ACC112 (cell line): ENCODE measurements around the gene GLTP.

Experiments used
- H2AFZ ChIP-seq: fragments of 200-600 bp; sonication (generic); one replicate; pipeline ENCODE4 v1.6.0; 2017; ENCODE audit warnings: antibody characterized with exemption, low read length; ENCODE audit not compliant: unreplicated experiment
- H3K27ac ChIP-seq: fragments of 200-600 bp; sonication (generic); 2 replicates; pipeline ENCODE4 v1.5.1; 2014; ENCODE audit warnings: low read depth, mild to moderate bottlenecking, antibody characterized with exemption, low read length, moderate library complexity
- H3K27me3 ChIP-seq: fragments of 200-600 bp; sonication (generic); 2 replicates; pipeline ENCODE4 v1.6.1; 2014; ENCODE audit warnings: mild to moderate bottlenecking, antibody characterized with exemption, low read length, moderate library complexity, mixed read lengths; ENCODE audit not compliant: insufficient read depth
- H3K36me3 ChIP-seq: fragments of 200-600 bp; sonication (generic); 2 replicates; pipeline ENCODE4 v1.6.1; 2016; ENCODE audit warnings: mild to moderate bottlenecking, antibody characterized with exemption, low read length, moderate library complexity, mixed read lengths; ENCODE audit not compliant: insufficient read depth
- H3K4me1 ChIP-seq: fragments of 200-600 bp; sonication (generic); one replicate; pipeline ENCODE4 v1.6.1; 2016; ENCODE audit warnings: low read length, mixed read lengths; ENCODE audit not compliant: insufficient read depth, unreplicated experiment, control insufficient read depth
- H3K4me3 ChIP-seq: fragments of 200-600 bp; sonication (generic); 2 replicates; pipeline ENCODE4 v1.5.1; 2014; ENCODE audit warnings: mild to moderate bottlenecking, low read depth, low read length
- H3K79me2 ChIP-seq: fragments of 200-600 bp; sonication (generic); one replicate; pipeline ENCODE4 v1.6.0; 2016; ENCODE audit warnings: low read length; ENCODE audit not compliant: control insufficient read depth, unreplicated experiment, insufficient read depth

Gene GLTP

DNA sequence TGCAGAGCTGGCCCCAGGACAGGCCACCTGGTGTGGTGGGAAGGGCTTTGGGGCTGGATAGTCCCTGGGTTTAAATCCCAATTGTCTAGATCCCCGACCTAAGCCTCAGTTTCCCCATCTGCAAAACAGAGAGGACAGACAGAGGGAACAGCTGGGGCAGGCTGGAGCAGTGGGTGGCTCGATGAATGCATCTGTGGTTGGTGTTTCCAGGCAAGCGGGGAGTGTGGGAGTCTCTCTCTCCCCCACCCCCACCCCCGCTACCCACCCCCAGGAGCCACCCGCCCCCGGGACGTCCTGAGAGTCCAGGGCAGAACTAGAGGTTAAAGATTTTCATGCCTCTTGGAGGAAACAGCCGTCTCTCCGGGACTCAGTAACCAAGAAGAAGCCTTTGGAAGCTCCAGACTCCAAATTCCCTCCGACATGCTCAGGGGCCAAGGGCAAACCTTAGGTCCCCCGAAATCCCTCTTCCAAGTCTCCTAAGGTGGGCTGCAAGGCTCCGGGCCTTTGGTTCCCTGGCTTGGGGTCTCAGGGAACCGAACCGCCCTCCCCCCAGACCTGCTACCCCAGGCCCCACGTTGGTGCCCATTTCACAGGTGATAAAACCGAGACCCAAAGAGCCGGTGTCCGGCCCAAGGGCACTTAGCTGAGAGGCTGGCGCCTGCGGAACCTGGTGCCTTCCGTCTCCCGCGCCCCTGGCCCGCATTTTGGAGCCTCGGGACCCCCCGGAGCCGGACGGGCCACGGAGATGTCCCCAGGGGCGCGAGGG, 47.6 kb downstream of the GLTP start:
- Histone ChIP-seq H3K27ac (no peak overlapping the region), H3K79me2 (no peaks in the 10 kb centered on the region), H3K27me3 (peaks cover 18% of the 10 kb centered on the region), H3K4me1 (peaks cover 8% of the 10 kb centered on the region), H3K4me3 (peak overlapping the region; percentile 76), H2AFZ (no peak overlapping the region), H3K36me3 (no peaks in the 10 kb centered on the region)

GRCh38 chr12:109831929-109832328, 48.4 kb downstream of the GLTP start:
- H3K27ac ChIP-seq, result no peak overlapping the region
- H3K27me3 ChIP-seq, result peaks cover 18% of the 10 kb centered on the region
- no peak overlapping the region for H2AFZ ChIP-seq
- H3K4me3 ChIP-seq, result no peak overlapping the region
- H3K36me3 ChIP-seq, result no peaks in the 10 kb centered on the region
- no peaks in the 10 kb centered on the region for H3K79me2 ChIP-seq
- H3K4me1 ChIP-seq, result peaks cover under 1% of the 10 kb centered on the region

DNA sequence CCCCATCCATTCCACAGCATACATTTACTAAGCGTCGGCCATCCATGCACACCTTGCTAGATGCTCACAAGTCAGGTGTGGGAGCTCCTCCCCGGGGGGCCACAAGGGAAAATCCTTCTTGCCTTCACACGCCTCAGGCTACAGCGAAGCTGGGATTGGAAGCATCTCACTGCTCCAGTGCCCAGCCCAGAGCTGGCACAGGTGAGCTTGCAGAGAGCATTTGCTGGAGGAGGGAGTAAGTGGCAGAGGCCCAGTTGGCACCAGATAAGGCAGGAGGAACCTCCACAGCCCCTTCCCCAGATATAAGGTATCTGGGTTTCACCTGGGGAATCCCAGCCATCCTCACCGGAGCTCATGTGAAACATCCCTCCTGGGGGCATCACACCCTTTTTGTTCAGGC, 49.0 kb downstream of the GLTP start:
- no peaks in the 10 kb centered on the region for H3K36me3 ChIP-seq
- no peak overlapping the region for H3K4me3 ChIP-seq
- H3K27me3 ChIP-seq, result peaks cover 18% of the 10 kb centered on the region
- H3K4me1 ChIP-seq, result no peaks in the 10 kb centered on the region
- no peak overlapping the region for H3K27ac ChIP-seq
- no peaks in the 10 kb centered on the region for H3K79me2 ChIP-seq
- H2AFZ ChIP-seq, result no peak overlapping the region

GRCh38 chr12:109830718-109831117, 49.6 kb downstream of the GLTP start:
- Histone ChIP-seq H2AFZ (no peak overlapping the region), H3K4me3 (no peak overlapping the region), H3K36me3 (no peaks in the 10 kb centered on the region), H3K27ac (no peak overlapping the region), H3K4me1 (no peaks in the 10 kb centered on the region), H3K27me3 (peaks cover 18% of the 10 kb centered on the region), H3K79me2 (no peaks in the 10 kb centered on the region)

DNA sequence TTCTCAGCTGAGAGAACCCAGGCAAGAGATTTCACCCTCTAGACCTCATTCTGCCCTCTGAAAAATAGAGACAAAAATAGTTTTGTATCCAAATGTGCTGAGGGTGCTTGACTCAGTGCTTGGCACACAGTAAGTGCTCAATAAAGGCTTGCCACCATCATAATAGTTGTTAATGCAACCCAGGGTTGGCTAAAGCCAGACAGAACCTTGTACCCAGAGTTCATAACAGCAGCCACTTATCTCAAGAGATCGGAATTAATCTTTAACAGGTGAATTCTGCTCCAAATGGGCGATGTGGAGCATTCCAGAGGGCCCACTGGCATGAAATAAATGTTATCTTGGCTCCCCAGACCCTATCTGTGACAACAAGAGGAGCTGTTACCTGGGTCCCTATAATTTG, 50.1 kb downstream of the GLTP start:
- Histone ChIP-seq H3K27me3 (peaks cover 18% of the 10 kb centered on the region), H2AFZ (no peak overlapping the region), H3K4me3 (no peak overlapping the region), H3K36me3 (no peaks in the 10 kb centered on the region), H3K27ac (no peak overlapping the region), H3K4me1 (no peaks in the 10 kb centered on the region), H3K79me2 (no peaks in the 10 kb centered on the region)

- Histone ChIP-seq H3K36me3 (no peaks in the 10 kb centered on the region), H3K27me3 (peaks cover 18% of the 10 kb centered on the region), H3K4me1 (no peaks in the 10 kb centered on the region), H3K79me2 (no peaks in the 10 kb centered on the region), H2AFZ (no peak overlapping the region), H3K4me3 (no peak overlapping the region), H3K27ac (no peak overlapping the region)
Observed at GRCh38 chr12:109829667-109830066, 50.7 kb downstream of the GLTP start.

- Histone ChIP-seq H3K4me1 (no peaks in the 10 kb centered on the region), H3K36me3 (no peaks in the 10 kb centered on the region), H3K27me3 (peaks cover 18% of the 10 kb centered on the region), H3K79me2 (no peaks in the 10 kb centered on the region), H2AFZ (no peak overlapping the region), H3K4me3 (no peak overlapping the region), H3K27ac (no peak overlapping the region)
Observed at GRCh38 chr12:109828754-109829511, 51.4 kb downstream of the GLTP start.

DNA sequence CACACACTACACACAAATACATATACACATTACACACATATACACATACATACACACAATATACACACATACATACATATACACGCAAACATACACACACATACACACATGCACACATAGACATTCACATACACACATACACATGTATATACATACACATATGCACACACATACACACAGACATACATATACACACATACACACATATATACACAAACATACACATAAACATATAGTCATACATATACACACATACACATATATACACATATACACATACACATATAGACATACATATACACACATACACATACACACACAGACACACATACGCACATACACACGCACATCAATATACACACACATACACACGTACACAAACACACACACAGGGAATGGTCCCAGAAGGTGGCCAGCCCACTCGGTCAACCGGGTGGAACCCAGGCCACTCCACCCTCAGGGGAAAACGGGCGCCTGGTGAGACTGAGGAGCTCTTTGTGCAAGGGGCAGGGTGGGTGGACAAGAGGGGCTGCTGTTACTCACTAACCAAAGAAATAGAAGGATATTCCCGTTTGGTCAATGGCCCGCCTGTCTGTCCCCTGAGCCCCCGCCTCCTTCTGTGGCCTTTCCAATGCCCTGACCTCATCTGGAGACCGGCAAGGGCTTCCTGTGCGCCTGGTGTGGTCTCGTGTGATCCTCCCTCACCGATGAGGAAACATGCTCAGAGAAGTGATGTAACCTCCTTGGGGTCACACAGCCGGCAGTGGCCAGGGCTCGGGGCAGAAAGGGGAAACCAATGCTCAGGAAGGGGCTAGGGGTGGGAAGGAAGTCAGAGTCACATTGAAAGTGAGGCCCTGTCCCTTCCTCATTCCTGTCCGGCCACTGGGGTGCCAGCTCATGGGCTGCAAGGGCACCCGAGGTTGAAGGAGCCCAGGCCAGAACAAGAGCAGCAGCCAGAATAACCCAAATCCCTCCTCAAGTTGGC, 52.5 kb downstream of the GLTP start:
- no peak overlapping the region for H3K27ac ChIP-seq
- H3K4me3 ChIP-seq, result no peak overlapping the region
- H3K79me2 ChIP-seq, result no peaks in the 10 kb centered on the region
- H2AFZ ChIP-seq, result no peak overlapping the region
- peaks cover 11% of the 10 kb centered on the region for H3K27me3 ChIP-seq
- no peaks in the 10 kb centered on the region for H3K4me1 ChIP-seq
- no peaks in the 10 kb centered on the region for H3K36me3 ChIP-seq

DNA sequence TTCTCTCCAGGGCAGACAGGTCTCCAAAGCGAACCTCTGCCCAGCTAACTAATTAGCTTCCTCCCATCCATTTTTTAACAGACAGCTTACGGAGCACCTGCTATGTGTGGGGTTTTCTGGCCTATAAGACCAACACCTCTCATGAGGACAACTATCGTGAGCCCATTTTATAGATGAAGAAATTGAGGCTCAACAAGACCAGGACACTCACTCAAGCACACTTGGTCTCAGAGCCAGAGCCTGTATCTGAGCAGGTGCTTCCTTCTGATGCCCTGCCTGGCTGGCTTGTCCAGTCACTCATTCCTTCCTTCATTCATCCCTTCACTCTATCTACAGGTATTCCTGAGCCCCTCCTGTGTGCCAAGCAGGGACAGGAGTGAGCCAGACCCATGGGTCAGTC, 53.3 kb downstream of the GLTP start:
- no peaks in the 10 kb centered on the region for H3K36me3 ChIP-seq
- no peak overlapping the region for H3K27ac ChIP-seq
- H3K27me3 ChIP-seq, result peaks cover 5% of the 10 kb centered on the region; the same call in 1 of the 2 replicates
- no peaks in the 10 kb centered on the region for H3K79me2 ChIP-seq
- no peak overlapping the region for H3K4me3 ChIP-seq
- no peaks in the 10 kb centered on the region for H3K4me1 ChIP-seq
- no peak overlapping the region for H2AFZ ChIP-seq

DNA sequence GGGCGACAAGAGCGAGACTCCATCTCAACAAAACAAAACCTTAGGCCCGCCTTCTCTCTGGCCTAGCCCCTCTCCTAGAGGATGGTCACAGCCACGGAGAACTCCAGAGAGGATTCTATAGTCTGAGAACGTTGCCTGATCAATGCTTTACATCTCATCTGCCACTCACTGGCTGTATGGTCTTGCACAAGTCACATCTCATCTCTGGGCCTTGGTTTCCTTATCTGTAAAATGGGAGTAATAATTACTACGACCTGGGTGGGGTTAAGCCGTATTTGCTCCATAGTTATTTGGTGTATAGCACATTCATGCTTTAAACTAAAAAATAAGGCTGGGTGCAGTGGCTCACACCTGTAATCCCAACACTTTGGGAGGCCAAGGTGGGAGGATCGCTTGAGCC, 55.6 kb downstream of the GLTP start:
- Histone ChIP-seq H3K27ac (no peak overlapping the region), H3K4me1 (no peaks in the 10 kb centered on the region), H3K36me3 (no peaks in the 10 kb centered on the region), H3K79me2 (no peaks in the 10 kb centered on the region), H3K27me3 (no peaks in the 10 kb centered on the region), H2AFZ (no peak overlapping the region), H3K4me3 (no peak overlapping the region)
